HCT116 (cell line): ENCODE measurements around the gene RSPO4. TPM values are rescaled to one million over a fixed set of nuclear protein-coding genes. Genes with fewer than 3 reads are reported as not detected.

Experiments used
- ATAC-seq: fragments of 200-7000 bp; cut with Tn5 transposase; 2 replicates; pipeline ENCODE4 v1.9.1; 2020; ENCODE audit warnings: mild to moderate bottlenecking, moderate library complexity
- BruUV-seq: library from RNA; stranded (reverse); fragments of 400-500 nt; replicated peaks from 2 replicates; lab custom pipeline; 2021; lab: Mats Ljungman, UMichigan
- CTCF ChIA-PET: fragments of 300-600 bp; sonication (Branson Sonifier 250); formaldehyde crosslinking; loops from one replicate; lab custom pipeline; 2021; ENCODE audit warnings: antibody characterized with exemption; lab: Charles Lee
- POLR2A ChIA-PET: fragments of 300-600, 350-600 bp; sonication (Branson Sonifier 250); formaldehyde crosslinking; loops from one replicate; lab custom pipeline; 2021; ENCODE audit warnings: antibody characterized with exemption; lab: Charles Lee
- RAD21 ChIA-PET, 2 experiments: fragments of 300-600 bp; sonication (Branson Sonifier 250); formaldehyde crosslinking; loops; one replicate each; lab custom pipeline; 2023; ENCODE audit warnings: low total read pairs in 2 of 2; ENCODE audit not compliant: uncharacterized antibody in 2 of 2, unreplicated experiment in 2 of 2, low non-redundant PET in 1 of 2; lab: Charles Lee
- DNase-seq: peaks from one replicate; pipeline ENCODE4 v3.0.0-alpha.2; 2010; ENCODE audit warnings: low read depth, low spot score
- H2AFZ ChIP-seq: fragments of 200-600 bp; shearing (Covaris generic), sonication (generic); 2 replicates; pipeline ENCODE4 v1.6.1; 2017; ENCODE audit warnings: low read depth, mixed run types, mixed read lengths, antibody characterized with exemption, low read length; ENCODE audit not compliant: poor library complexity, severe bottlenecking
- H3K27ac ChIP-seq: 2 replicates; pipeline ENCODE4 v1.5.1; 2012; ENCODE audit warnings: low read depth, low read length
- H3K27me3 ChIP-seq: fragments of 200-600 bp; sonication (generic); 2 replicates; pipeline ENCODE4 v1.6.1; 2016; ENCODE audit warnings: mixed run types, low read length, mixed read lengths; ENCODE audit not compliant: insufficient read depth
- H3K36me3 ChIP-seq, 2 experiments: fragments of 200-500 bp in 1 of 2; fragments of 200-600 bp in 1 of 2; sonication (Bioruptor generic) in 1 of 2; sonication (generic) in 1 of 2; 2 replicates each; pipeline versions ENCODE4 v1.5.1 to v1.6.1; 2014 to 2016; ENCODE audit warnings: low read length in 2 of 2, inconsistent platforms in 1 of 2, mixed read lengths in 1 of 2, mixed run types in 1 of 2; ENCODE audit not compliant: insufficient read depth in 2 of 2, control insufficient read depth in 1 of 2
- H3K4me1 ChIP-seq, 2 experiments: fragments of 200-600 bp in 1 of 2; sonication (generic) in 1 of 2; 2 replicates each; pipeline versions ENCODE4 v1.5.1 to v1.6.1; 2012 to 2017; ENCODE audit warnings: low read length in 2 of 2, inconsistent platforms in 1 of 2, mild to moderate bottlenecking in 1 of 2, mixed read lengths in 1 of 2, mixed run types in 1 of 2, moderate library complexity in 1 of 2; ENCODE audit not compliant: insufficient read depth in 2 of 2, control insufficient read depth in 1 of 2
- H3K4me2 ChIP-seq: fragments of 200-600 bp; sonication (generic); 2 replicates; pipeline ENCODE4 v1.6.1; 2017; ENCODE audit warnings: mixed run types, low read length, mixed read lengths
- H3K4me3 ChIP-seq, 2 experiments: fragments of 200-600 bp in 1 of 2; sonication (generic) in 1 of 2; replicated peaks in 1 of 2; 2 replicates each; pipeline ENCODE4 v1.5.1; 2011 to 2016; ENCODE audit warnings: low read length in 2 of 2, control low read depth in 1 of 2, low read depth in 1 of 2, mild to moderate bottlenecking in 1 of 2, mixed read lengths in 1 of 2, mixed run types in 1 of 2
- H3K79me2 ChIP-seq: fragments of 200-600 bp; sonication (generic); 2 replicates; pipeline ENCODE4 v1.6.1; 2017; ENCODE audit warnings: mild to moderate bottlenecking, mixed run types, low read length, moderate library complexity, mixed read lengths; ENCODE audit not compliant: insufficient read depth
- H3K9ac ChIP-seq: fragments of 200-600 bp; sonication (generic); 2 replicates; pipeline ENCODE4 v1.6.1; 2016; ENCODE audit warnings: low read length, mixed read lengths
- H3K9me2 ChIP-seq: fragments of 200-600 bp; sonication (generic), shearing (Covaris generic); 2 replicates; pipeline ENCODE4 v1.6.1; 2017; ENCODE audit warnings: mixed run types, mild to moderate bottlenecking, moderate library complexity; ENCODE audit not compliant: insufficient read depth
- H3K9me3 ChIP-seq, 2 experiments: fragments of 200-500 bp in 1 of 2; fragments of 200-600 bp in 1 of 2; sonication (Bioruptor generic) in 1 of 2; sonication (generic) in 1 of 2; 2 replicates each; pipeline ENCODE4 v1.6.1; 2014 to 2017; ENCODE audit warnings: low read length in 2 of 2, mixed read lengths in 2 of 2, inconsistent platforms in 1 of 2, low read depth in 1 of 2, mild to moderate bottlenecking in 1 of 2, mixed run types in 1 of 2, moderate library complexity in 1 of 2; ENCODE audit not compliant: control insufficient read depth in 1 of 2, insufficient read depth in 1 of 2
- H4K20me1 ChIP-seq: fragments of 200-600 bp; sonication (generic), shearing (Covaris generic); 2 replicates; pipeline ENCODE4 v1.6.1; 2017; ENCODE audit warnings: mixed run types, mild to moderate bottlenecking, moderate library complexity; ENCODE audit not compliant: insufficient read depth
- ATF3 ChIP-seq: IDR thresholded peaks from 2 replicates; pipeline ENCODE4 v1.6.1; 2012
- EGR1 ChIP-seq: IDR thresholded peaks from 2 replicates; pipeline ENCODE4 v1.6.1; 2012; ENCODE audit warnings: low read depth
- ELF1 ChIP-seq: IDR thresholded peaks from 2 replicates; pipeline ENCODE4 v1.6.1; 2012; ENCODE audit warnings: low read depth, borderline replicate concordance
- EZH2phosphoT487 ChIP-seq: fragments of 200-600 bp; IDR thresholded peaks from 2 replicates; pipeline ENCODE4 v1.6.1; 2018; ENCODE audit warnings: antibody characterized with exemption, borderline replicate concordance
- POLR2AphosphoS5 ChIP-seq: IDR thresholded peaks from 2 replicates; pipeline ENCODE4 v1.6.1; 2011; ENCODE audit warnings: mild to moderate bottlenecking, low read depth, low read length, moderate library complexity
- SIN3A ChIP-seq: IDR thresholded peaks from 2 replicates; pipeline ENCODE4 v1.6.1; 2012; ENCODE audit warnings: low read depth
- TCF7L2 ChIP-seq: IDR thresholded peaks from 2 replicates; pipeline ENCODE4 v1.7.0; 2011; ENCODE audit warnings: borderline replicate concordance, inconsistent platforms; ENCODE audit not compliant: insufficient read depth, insufficient read length; ENCODE audit errors: extremely low read depth
- YY1 ChIP-seq: IDR thresholded peaks from 2 replicates; pipeline ENCODE4 v1.6.1; 2011; ENCODE audit warnings: low read length, low read depth, moderate library complexity, mild to moderate bottlenecking; ENCODE audit not compliant: insufficient replicate concordance; ENCODE audit errors: extremely low read depth
- intact Hi-C: fragments of 100-400 bp; cut with micrococcal nuclease; formaldehyde crosslinking; loops from 2 replicates; pipeline ENCODE4 v1.10.0; 2022
- total RNA-seq: library from RNA; stranded (reverse); gene quantifications from one replicate; pipeline ENCODE4 v1.2.1, GENCODE V29; 2021; ENCODE audit not compliant: unreplicated experiment
- TF ChIP-seq, protein P1 (sequence below): IDR thresholded peaks from 2 replicates; pipeline ENCODE4 v1.6.1; 2011; ENCODE audit warnings: mild to moderate bottlenecking, low read length, moderate library complexity; ENCODE audit not compliant: insufficient replicate concordance; ENCODE audit errors: extremely low read depth

The RSPO4 gene
- total RNA-seq, 1 experiment from 2014 or later: 0.84 TPM

- Histone ChIP-seq H3K36me3 (no peaks in the 10 kb centered on the region), H3K79me2 (no peaks in the 10 kb centered on the region), H4K20me1 (no peaks in the 10 kb centered on the region), H3K9ac (no peak overlapping the region), H2AFZ (no peak overlapping the region), H3K4me1 (no peaks in the 10 kb centered on the region), H3K9me3 (no peaks in the 10 kb centered on the region), H3K4me2 (no peak overlapping the region), H3K4me3 (no peak overlapping the region), H3K27ac (no peak overlapping the region), H3K9me2 (no peaks in the 10 kb centered on the region), H3K27me3 (no peaks in the 10 kb centered on the region)
- RAD21 ChIA-PET: no interaction called here
- CTCF ChIA-PET: no interaction called here
- ATAC-seq: no peak
- POLR2A ChIA-PET: no interaction called here
- no peak for DNase-seq
- intact Hi-C loops: no loop called here
- no TSS peak for BruUV-seq
- TF ChIP-seq POLR2AphosphoS5 (no peak), SIN3A (no peak), ATF3 (no peak), ELF1 (no peak), EZH2phosphoT487 (no peak), YY1 (no peak), TCF7L2 (no peak), EGR1 (no peak)
- TF ChIP-seq, protein P1, sequence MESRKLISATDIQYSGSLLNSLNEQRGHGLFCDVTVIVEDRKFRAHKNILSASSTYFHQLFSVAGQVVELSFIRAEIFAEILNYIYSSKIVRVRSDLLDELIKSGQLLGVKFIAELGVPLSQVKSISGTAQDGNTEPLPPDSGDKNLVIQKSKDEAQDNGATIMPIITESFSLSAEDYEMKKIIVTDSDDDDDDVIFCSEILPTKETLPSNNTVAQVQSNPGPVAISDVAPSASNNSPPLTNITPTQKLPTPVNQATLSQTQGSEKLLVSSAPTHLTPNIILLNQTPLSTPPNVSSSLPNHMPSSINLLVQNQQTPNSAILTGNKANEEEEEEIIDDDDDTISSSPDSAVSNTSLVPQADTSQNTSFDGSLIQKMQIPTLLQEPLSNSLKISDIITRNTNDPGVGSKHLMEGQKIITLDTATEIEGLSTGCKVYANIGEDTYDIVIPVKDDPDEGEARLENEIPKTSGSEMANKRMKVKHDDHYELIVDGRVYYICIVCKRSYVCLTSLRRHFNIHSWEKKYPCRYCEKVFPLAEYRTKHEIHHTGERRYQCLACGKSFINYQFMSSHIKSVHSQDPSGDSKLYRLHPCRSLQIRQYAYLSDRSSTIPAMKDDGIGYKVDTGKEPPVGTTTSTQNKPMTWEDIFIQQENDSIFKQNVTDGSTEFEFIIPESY: no peak
Observed at GRCh38 chr20:1035466-1035865, 33.4 kb upstream of the RSPO4 start.
